ENCODE results near the gene KBTBD12.

KBTBD12 gene

GRCh38 chr3:128006061-128007032 lies 91.3 kb downstream of the KBTBD12 start:
- Histone ChIP-seq H3K9ac (no peak overlapping the region), H3K4me2 (no peak overlapping the region), H3K79me2 (ENCODE audit: insufficient read depth, low read depth) (no peaks in the 10 kb centered on the region), H3K4me1 (ENCODE audit: low read depth, poor library complexity, severe bottlenecking) (no peaks in the 10 kb centered on the region), H3K27me3 (ENCODE audit: insufficient read depth, low read depth) (no peaks in the 10 kb centered on the region), H3K27ac (no peak overlapping the region), H3K36me3 (ENCODE audit: insufficient read depth) (no peaks in the 10 kb centered on the region), H3K4me3 (IDR thresholded peaks at IDR 0.05; ENCODE audit: insufficient read depth, low read depth, low read length) (no peak overlapping the region), H2AFZ (ENCODE audit: low read depth) (no peak overlapping the region), H4K20me1 (ENCODE audit: insufficient read depth) (no peaks in the 10 kb centered on the region)
- no peak for TF ChIP-seq CTCF (conservative IDR thresholded peaks at IDR 0.05; ENCODE audit: low read depth, low read length)

GRCh38 chr3:128007033-128007424 lies 92.0 kb downstream of the KBTBD12 start:
- TF ChIP-seq CTCF (conservative IDR thresholded peaks at IDR 0.05; ENCODE audit: low read depth, low read length): no peak
- no peak overlapping the region for H3K27ac ChIP-seq
- no peaks in the 10 kb centered on the region for H4K20me1 ChIP-seq (ENCODE audit: insufficient read depth)
- no peaks in the 10 kb centered on the region for H3K79me2 ChIP-seq (ENCODE audit: insufficient read depth, low read depth)
- H3K27me3 ChIP-seq (ENCODE audit: insufficient read depth, low read depth): no peaks in the 10 kb centered on the region
- H3K9ac ChIP-seq: no peak overlapping the region
- no peak overlapping the region for H3K4me2 ChIP-seq
- no peak overlapping the region for H3K4me3 ChIP-seq (IDR thresholded peaks at IDR 0.05; ENCODE audit: insufficient read depth, low read depth, low read length)
- H3K36me3 ChIP-seq (ENCODE audit: insufficient read depth): no peaks in the 10 kb centered on the region
- no peaks in the 10 kb centered on the region for H3K4me1 ChIP-seq (ENCODE audit: low read depth, poor library complexity, severe bottlenecking)
- H2AFZ ChIP-seq (ENCODE audit: low read depth): no peak overlapping the region

- Histone ChIP-seq H3K27me3 (ENCODE audit: insufficient read depth, low read depth) (no peaks in the 10 kb centered on the region), H2AFZ (ENCODE audit: low read depth) (no peak overlapping the region), H4K20me1 (ENCODE audit: insufficient read depth) (no peaks in the 10 kb centered on the region), H3K36me3 (ENCODE audit: insufficient read depth) (no peaks in the 10 kb centered on the region), H3K27ac (no peak overlapping the region), H3K79me2 (ENCODE audit: insufficient read depth, low read depth) (no peaks in the 10 kb centered on the region), H3K9ac (no peak overlapping the region), H3K4me2 (no peak overlapping the region), H3K4me1 (ENCODE audit: low read depth, poor library complexity, severe bottlenecking) (no peaks in the 10 kb centered on the region), H3K4me3 (IDR thresholded peaks at IDR 0.05; ENCODE audit: insufficient read depth, low read depth, low read length) (no peak overlapping the region)
- no peak for TF ChIP-seq CTCF (conservative IDR thresholded peaks at IDR 0.05; ENCODE audit: low read depth, low read length)
Observed at GRCh38 chr3:128009952-128010846, 95.2 kb downstream of the KBTBD12 start.

- Histone ChIP-seq H2AFZ (ENCODE audit: low read depth) (no peak overlapping the region), H3K27ac (no peak overlapping the region), H3K9ac (no peak overlapping the region), H3K79me2 (ENCODE audit: insufficient read depth, low read depth) (no peaks in the 10 kb centered on the region), H3K4me2 (no peak overlapping the region), H4K20me1 (ENCODE audit: insufficient read depth) (no peaks in the 10 kb centered on the region), H3K4me3 (IDR thresholded peaks at IDR 0.05; ENCODE audit: insufficient read depth, low read depth, low read length) (no peak overlapping the region), H3K27me3 (ENCODE audit: insufficient read depth, low read depth) (no peaks in the 10 kb centered on the region), H3K4me1 (ENCODE audit: low read depth, poor library complexity, severe bottlenecking) (no peaks in the 10 kb centered on the region), H3K36me3 (ENCODE audit: insufficient read depth) (no peaks in the 10 kb centered on the region)
- TF ChIP-seq CTCF (conservative IDR thresholded peaks at IDR 0.05; ENCODE audit: low read depth, low read length): peak; percentile 35
Observed at GRCh38 chr3:128011140-128011539, 96.1 kb downstream of the KBTBD12 start.
